HG03469 (cell line): ENCODE data around the gene LIPA.
"Not testable (repeated sequence)": the region's sequence is repeated elsewhere in the genome, so short reads cannot be mapped to it uniquely, and the experiment has no call there.

ENCODE experiments used
- ATAC-seq: cut with Tn5 transposase; IDR thresholded peaks from one replicate; pipeline ENCODE4 v1.9.1; 2021; ENCODE audit warnings: mild to moderate bottlenecking, moderate library complexity, moderate number of reproducible peaks; ENCODE audit not compliant: unreplicated experiment

LIPA gene

DNA sequence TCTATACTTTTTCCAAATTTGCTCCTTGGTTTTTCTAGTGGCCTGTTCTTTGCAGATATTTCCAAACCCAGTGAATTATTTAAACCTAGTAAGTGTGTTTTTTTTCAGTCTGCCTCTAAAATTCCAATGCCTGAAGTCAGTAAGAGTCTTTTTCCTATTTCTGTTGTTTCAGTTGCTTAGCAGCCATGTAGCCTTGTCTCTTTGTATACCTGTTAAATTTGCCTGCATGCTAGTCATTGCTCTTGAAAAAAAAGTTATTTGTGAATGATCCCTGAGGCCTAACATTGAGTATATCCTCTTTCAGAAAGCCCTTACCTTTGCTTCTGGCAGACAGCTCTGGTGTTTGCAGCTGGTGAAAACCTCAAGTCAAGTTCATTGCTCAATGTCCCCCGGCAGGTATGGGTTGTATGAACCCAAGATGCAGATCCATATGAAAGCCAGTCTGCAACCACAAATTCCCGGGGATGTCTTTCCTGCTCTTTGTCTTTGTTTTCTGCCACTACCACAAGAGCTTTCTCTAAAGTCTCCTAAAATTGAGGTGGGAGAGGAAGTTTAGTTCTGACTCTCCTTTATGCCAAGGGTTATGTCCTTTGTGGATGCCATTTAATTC is 80.2 kb downstream of the LIPA start:
- no peak for ATAC-seq

DNA sequence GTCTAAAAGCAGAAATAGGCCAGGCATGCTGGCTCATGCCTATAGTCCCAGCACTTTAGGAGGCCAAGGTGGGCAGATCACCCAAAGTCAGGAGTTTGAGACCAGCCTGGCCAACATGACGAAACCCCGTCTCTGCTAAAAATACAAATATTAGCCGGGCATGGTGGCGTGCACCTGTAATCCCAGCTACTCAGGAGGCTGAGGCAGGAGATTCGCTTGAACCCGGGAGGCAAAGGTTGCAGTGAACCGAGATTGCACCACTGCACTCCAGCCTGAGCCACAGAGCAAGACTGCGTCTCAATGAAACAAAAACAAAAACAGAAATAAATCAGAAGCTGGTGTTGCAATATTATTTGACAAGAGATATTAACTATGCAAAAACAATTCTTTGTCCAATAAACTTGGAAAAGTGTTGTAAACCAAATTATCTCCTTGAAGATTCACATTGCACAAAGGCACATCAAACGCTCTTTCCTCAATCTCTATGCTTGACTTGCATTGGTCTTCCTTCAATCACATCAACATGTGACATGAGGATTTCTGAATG is 83.1 kb downstream of the LIPA start:
- ATAC-seq = not testable (repeated sequence)

DNA sequence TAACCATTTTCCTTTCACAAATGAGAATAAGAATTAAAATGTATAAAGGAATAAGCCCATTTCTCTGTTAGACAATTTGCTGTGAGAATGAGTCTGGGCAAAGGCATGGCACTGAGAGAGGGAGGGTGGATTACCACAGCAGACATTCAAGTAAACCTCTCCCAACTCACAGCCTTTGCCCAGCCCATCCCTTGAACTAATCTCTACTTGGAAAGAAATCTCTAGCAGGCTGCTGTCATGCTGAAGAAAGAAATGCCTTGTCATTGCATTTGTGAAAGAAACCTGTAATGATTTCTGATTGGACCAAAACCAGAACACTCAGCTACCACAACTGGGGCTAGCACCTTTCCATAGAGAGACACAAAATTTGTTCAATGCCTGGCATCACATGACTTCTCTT is 83.7 kb downstream of the LIPA start:
- no peak for ATAC-seq

DNA sequence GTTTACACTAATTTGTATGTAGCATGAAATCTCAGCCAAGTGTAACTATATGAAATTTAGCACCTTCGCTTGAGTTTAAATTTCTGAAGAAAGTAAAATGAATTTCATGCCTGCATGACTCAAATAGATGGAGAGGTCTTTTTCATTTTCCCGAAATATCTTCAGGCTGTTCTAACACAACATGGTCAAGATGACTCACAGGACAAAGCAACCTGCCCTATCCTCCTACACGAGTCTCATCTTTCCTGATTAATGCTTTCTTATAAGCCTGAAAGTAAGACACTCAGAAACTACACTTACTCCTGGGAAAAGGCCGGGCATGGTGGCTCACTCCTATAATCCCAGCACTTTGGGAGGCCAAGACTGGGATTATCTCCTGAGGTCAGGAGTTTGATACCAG is 85.7 kb downstream of the LIPA start:
- ATAC-seq = no peak

DNA sequence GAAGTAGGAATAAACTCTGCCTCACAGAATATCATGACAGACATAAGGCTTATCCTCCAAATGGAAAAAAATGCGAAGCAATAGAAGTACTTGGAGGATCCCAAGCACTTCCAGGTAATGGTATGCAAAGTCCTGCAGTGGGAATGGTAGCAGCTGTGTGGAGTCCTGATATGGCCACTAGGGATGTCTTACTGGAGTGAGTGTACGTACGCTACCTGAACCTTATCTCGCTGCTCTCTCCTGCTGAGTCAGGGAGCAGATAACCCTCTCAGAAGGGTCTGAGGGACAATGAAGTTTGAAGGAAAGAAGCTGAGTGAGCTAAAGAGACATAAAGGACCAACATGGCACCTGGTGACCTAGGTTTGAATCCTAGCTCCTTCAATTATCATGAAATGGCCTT is 86.7 kb downstream of the LIPA start:
- no peak for ATAC-seq

DNA sequence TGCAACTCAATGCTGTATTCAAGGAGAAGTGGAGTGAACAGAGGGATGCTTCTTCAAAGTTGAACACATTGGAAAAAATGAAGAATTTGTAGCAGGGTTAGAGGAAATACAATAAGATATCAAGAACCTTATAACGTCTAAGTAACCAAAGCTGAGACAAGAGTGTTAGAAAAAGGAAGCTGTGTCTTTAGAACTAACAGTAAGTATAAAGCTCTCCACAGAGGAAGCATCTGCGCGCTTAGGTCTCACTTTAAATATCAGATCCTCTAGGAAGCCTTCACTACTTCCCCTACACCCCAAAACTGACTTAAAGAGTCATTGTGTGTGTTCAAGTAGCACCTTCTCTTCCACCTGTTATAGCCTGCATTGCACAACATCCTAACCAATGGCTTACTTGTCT is 87.5 kb downstream of the LIPA start:
- no peak for ATAC-seq
